Stomach (tissue), 4 donors: ENCODE results near the gene LRRC4C.

ENCODE experiments used
- POLR2A ChIP-seq, 4 donors: fragments of 450-650 bp; IDR thresholded peaks; one replicate each; pipeline ENCODE4 v1.6.1; 2016; ENCODE audit warnings: antibody characterized with exemption in 4 of 4, control low read depth in 2 of 4, mild to moderate bottlenecking in 1 of 4, moderate library complexity in 1 of 4
- TF ChIP-seq, protein P1 (sequence below), 7 experiments: fragments of 450-650 bp in 4 of 7; fragments of 200-600 bp in 3 of 7; sonication (generic) in 3 of 7; IDR thresholded peaks; one replicate each; pipeline ENCODE4 v1.5.1; 2016 to 2019; ENCODE audit warnings: antibody characterized with exemption in 7 of 7, control low read depth in 2 of 7, mild to moderate bottlenecking in 1 of 7

DNA sequence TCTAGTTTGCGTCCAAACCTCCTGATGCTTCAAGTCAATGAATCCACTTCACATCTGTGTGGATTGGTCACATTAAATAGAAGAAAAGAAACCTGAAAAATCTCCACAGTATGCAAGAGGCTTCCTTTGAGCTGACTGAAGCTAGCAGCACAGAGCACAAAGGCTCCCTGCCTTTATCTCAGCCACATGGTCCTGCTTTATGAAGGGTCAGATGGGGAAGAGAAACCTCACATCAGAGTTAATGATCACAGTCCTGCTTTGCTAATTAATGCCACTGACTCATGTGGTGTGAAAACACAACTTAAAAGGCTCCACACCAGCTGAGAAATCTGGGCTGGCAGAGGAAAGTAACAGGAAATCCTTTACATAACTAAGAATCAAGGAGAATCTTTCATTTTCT, 1291.0 kb downstream of the LRRC4C start:
- TF ChIP-seq POLR2A (IDR thresholded peaks at IDR 0.05) = no peak
- TF ChIP-seq, protein P1, sequence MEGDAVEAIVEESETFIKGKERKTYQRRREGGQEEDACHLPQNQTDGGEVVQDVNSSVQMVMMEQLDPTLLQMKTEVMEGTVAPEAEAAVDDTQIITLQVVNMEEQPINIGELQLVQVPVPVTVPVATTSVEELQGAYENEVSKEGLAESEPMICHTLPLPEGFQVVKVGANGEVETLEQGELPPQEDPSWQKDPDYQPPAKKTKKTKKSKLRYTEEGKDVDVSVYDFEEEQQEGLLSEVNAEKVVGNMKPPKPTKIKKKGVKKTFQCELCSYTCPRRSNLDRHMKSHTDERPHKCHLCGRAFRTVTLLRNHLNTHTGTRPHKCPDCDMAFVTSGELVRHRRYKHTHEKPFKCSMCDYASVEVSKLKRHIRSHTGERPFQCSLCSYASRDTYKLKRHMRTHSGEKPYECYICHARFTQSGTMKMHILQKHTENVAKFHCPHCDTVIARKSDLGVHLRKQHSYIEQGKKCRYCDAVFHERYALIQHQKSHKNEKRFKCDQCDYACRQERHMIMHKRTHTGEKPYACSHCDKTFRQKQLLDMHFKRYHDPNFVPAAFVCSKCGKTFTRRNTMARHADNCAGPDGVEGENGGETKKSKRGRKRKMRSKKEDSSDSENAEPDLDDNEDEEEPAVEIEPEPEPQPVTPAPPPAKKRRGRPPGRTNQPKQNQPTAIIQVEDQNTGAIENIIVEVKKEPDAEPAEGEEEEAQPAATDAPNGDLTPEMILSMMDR (IDR thresholded peaks at IDR 0.05) = no peak
